Liver (tissue), 9 donors: ENCODE results near the gene PCNT. TPM values are rescaled to one million over a fixed set of nuclear protein-coding genes. Genes with fewer than 3 reads are reported as not detected.

Experiments used
- DNase-seq: peaks from one replicate; pipeline ENCODE4 v3.0.0-alpha.2; 2017; ENCODE audit warnings: low spot score
- H3K27ac ChIP-seq, 2 donors: one replicate each; pipeline ENCODE4 v1.7.0; 2013; ENCODE audit warnings: inconsistent platforms in 2 of 2, low read length in 2 of 2, control low read depth in 1 of 2, low read depth in 1 of 2, mild to moderate bottlenecking in 1 of 2
- H3K27me3 ChIP-seq, 4 donors: one replicate each; pipeline versions ENCODE4 v1.6.1 to v1.7.0; 2013; ENCODE audit warnings: low read length in 3 of 4, inconsistent platforms in 1 of 4, mild to moderate bottlenecking in 1 of 4, moderate library complexity in 1 of 4; ENCODE audit not compliant: control insufficient read depth in 4 of 4, insufficient read depth in 4 of 4
- H3K36me3 ChIP-seq, 4 donors: one replicate each; pipeline versions ENCODE4 v1.6.1 to v1.7.0; 2013; ENCODE audit warnings: low read length in 3 of 4, mild to moderate bottlenecking in 3 of 4, low read depth in 1 of 4, moderate library complexity in 1 of 4; ENCODE audit not compliant: control insufficient read depth in 4 of 4, insufficient read depth in 3 of 4
- H3K4me1 ChIP-seq, 4 donors: one replicate each; pipeline versions ENCODE4 v1.6.1 to v1.7.0; 2013; ENCODE audit warnings: low read length in 3 of 4, mild to moderate bottlenecking in 3 of 4, moderate library complexity in 1 of 4; ENCODE audit not compliant: control insufficient read depth in 4 of 4, insufficient read depth in 4 of 4
- H3K4me3 ChIP-seq, 3 donors: one replicate each; pipeline versions ENCODE4 v1.6.1 to v1.7.0; 2013; ENCODE audit warnings: low read length in 3 of 3, control low read depth in 1 of 3, low read depth in 1 of 3, mild to moderate bottlenecking in 1 of 3
- H3K9ac ChIP-seq, 2 donors: one replicate each; pipeline ENCODE4 v1.7.0; 2013; ENCODE audit warnings: low read length in 2 of 2, mild to moderate bottlenecking in 2 of 2, moderate library complexity in 2 of 2, control low read depth in 1 of 2, low read depth in 1 of 2
- H3K9me3 ChIP-seq, 4 donors: one replicate each; pipeline versions ENCODE4 v1.6.1 to v1.7.0; 2013; ENCODE audit warnings: low read length in 3 of 4; ENCODE audit not compliant: control insufficient read depth in 4 of 4
- CTCF ChIP-seq: fragments of 150-350 bp; IDR thresholded peaks from 2 replicates; pipeline ENCODE4 v1.5.1; 2017; ENCODE audit warnings: improper control_type of control experiment, low read depth, low read length; ENCODE audit not compliant: missing input control
- EGR1 ChIP-seq, 2 donors: IDR thresholded peaks; 2 replicates each; pipeline ENCODE4 v1.6.1; 2016 to 2018; ENCODE audit warnings: antibody characterized with exemption in 2 of 2, low read depth in 2 of 2
- FOXA1 ChIP-seq: IDR thresholded peaks from 2 replicates; pipeline ENCODE4 v1.6.1; 2016; ENCODE audit warnings: antibody characterized with exemption
- FOXA2 ChIP-seq: IDR thresholded peaks from 2 replicates; pipeline ENCODE4 v1.6.1; 2016; ENCODE audit warnings: antibody characterized with exemption
- GABPA ChIP-seq, 2 donors: IDR thresholded peaks in 1 of 2; conservative IDR thresholded peaks in 1 of 2; 2 replicates each; pipeline ENCODE4 v1.6.1; 2016; ENCODE audit warnings: antibody characterized with exemption in 2 of 2, mild to moderate bottlenecking in 1 of 2, moderate library complexity in 1 of 2
- HNF4A ChIP-seq, 2 donors: conservative IDR thresholded peaks; 2 replicates each; pipeline ENCODE4 v1.6.1; 2016; ENCODE audit warnings: antibody characterized with exemption in 2 of 2, mild to moderate bottlenecking in 2 of 2
- HNF4G ChIP-seq: IDR thresholded peaks from 2 replicates; pipeline ENCODE4 v1.6.1; 2016; ENCODE audit warnings: antibody characterized with exemption
- MAX ChIP-seq: IDR thresholded peaks from 2 replicates; pipeline ENCODE4 v1.6.1; 2016; ENCODE audit warnings: antibody characterized with exemption
- NR2F2 ChIP-seq: IDR thresholded peaks from 2 replicates; pipeline ENCODE4 v1.6.1; 2016; ENCODE audit warnings: antibody characterized with exemption
- RAD21 ChIP-seq, 2 donors: IDR thresholded peaks; 2 replicates each; pipeline ENCODE4 v1.6.1; 2016; ENCODE audit warnings: antibody characterized with exemption in 2 of 2, mild to moderate bottlenecking in 2 of 2
- REST ChIP-seq: IDR thresholded peaks from 2 replicates; pipeline ENCODE4 v1.6.1; 2016; ENCODE audit warnings: antibody characterized with exemption, mild to moderate bottlenecking
- SP1 ChIP-seq: IDR thresholded peaks from 2 replicates; pipeline ENCODE4 v1.6.1; 2018; ENCODE audit warnings: antibody characterized with exemption, mild to moderate bottlenecking
- TAF1 ChIP-seq: conservative IDR thresholded peaks from 2 replicates; pipeline ENCODE4 v1.6.1; 2016; ENCODE audit warnings: antibody characterized with exemption, mild to moderate bottlenecking
- YY1 ChIP-seq: IDR thresholded peaks from 2 replicates; pipeline ENCODE4 v1.6.1; 2016; ENCODE audit warnings: antibody characterized with exemption, mild to moderate bottlenecking
- ZBTB33 ChIP-seq: IDR thresholded peaks from 2 replicates; pipeline ENCODE4 v1.6.1; 2016; ENCODE audit warnings: antibody characterized with exemption
- WGBS: extraction: QIAGEN DNeasy Blood & Tissue Kit; methylation state at CpG from one replicate; pipeline ENCODE4 v1.1.7; 2013; 5-methylcytosine and 5-hydroxymethylcytosine counted together
- polyA plus RNA-seq, 2 donors: library from polyadenylated mRNA; stranded (reverse) in 1 of 2; unstranded in 1 of 2; fragments of 200-250 nt in 1 of 2; fragments of >200 nt in 1 of 2; fragmentation: Nextera tagmentation in 1 of 2; extraction: Ambion mirVana in 1 of 2; gene quantifications; one replicate each; pipeline versions ENCODE4 v1.2.1 to v1.2.3, GENCODE V29; 2013 to 2015
- total RNA-seq, 2 donors: library from RNA; depleted of rRNA; stranded (reverse); fragments of >200 nt; gene quantifications; one replicate each; pipeline ENCODE4 v1.2.3, GENCODE V29; 2014
- donor health status: healthy.
- donor health status: healthy.
- donor health status: healthy.
- donor health status: healthy.
- donor health status: healthy.

Gene PCNT
- total and polyA plus RNA-seq, 4 donors: 6.7 to 36.8 (median 15.2) TPM

- DNase-seq: no peak
- Histone ChIP-seq H3K9ac (no peak overlapping the region), H3K36me3 (peaks cover 30 to 86% (median 67%) of the 10 kb centered on the region in 4 donors), H3K9me3 (no peaks in the 10 kb centered on the region), H3K27ac (no peak overlapping the region), H3K27me3 (no peaks in the 10 kb centered on the region), H3K4me1 (no peaks in the 10 kb centered on the region), H3K4me3 (no peak overlapping the region)
- WGBS: 97% methylated on average over 11 of the region's 11 CpGs
- TF ChIP-seq GABPA (IDR thresholded peaks at IDR 0.05 in 1 of 2, conservative IDR thresholded peaks at IDR 0.05 in 1 of 2): no peak
- no peak for TF ChIP-seq MAX
- no peak for TF ChIP-seq FOXA1
- TF ChIP-seq RAD21 (IDR thresholded peaks at IDR 0.05): no peak
- no peak for TF ChIP-seq HNF4A (conservative IDR thresholded peaks at IDR 0.05)
- TF ChIP-seq SP1: no peak
- no peak for TF ChIP-seq REST
- TF ChIP-seq TAF1: no peak
Observed at GRCh38 chr21:46274797-46275390, 49.1 kb upstream of the PCNT start.

- Histone ChIP-seq H3K9ac (no peak overlapping the region), H3K27me3 (no peaks in the 10 kb centered on the region), H3K36me3 (peaks cover 12 to 18% (median 17%) of the 10 kb centered on the region in 4 donors), H3K4me1 (peaks cover 10 to 34% (median 31%) of the 10 kb centered on the region in 4 donors), H3K27ac (no peak overlapping the region), H3K9me3 (no peaks in the 10 kb centered on the region), H3K4me3 (no peak overlapping the region)
- TF ChIP-seq ZBTB33 (no peak), HNF4G (no peak), YY1 (no peak)
- 70% methylated on average over 15 of the region's 15 CpGs for WGBS
- no peak for DNase-seq
Observed at GRCh38 chr21:46284077-46284644, 39.8 kb upstream of the PCNT start.

GRCh38 chr21:46284733-46285132 lies 39.2 kb upstream of the PCNT start:
- no peaks in the 10 kb centered on the region for H3K9me3 ChIP-seq
- no peak for DNase-seq
- H3K4me1 ChIP-seq: peaks cover 10 to 34% (median 31%) of the 10 kb centered on the region in 4 donors
- H3K4me3 ChIP-seq: peak overlapping the region in 1 of 3 donors; percentile 92
- H3K36me3 ChIP-seq: peaks cover 7 to 12% (median 11%) of the 10 kb centered on the region in 4 donors
- H3K27me3 ChIP-seq: no peaks in the 10 kb centered on the region
- H3K9ac ChIP-seq: peak overlapping the region in 1 of 2 donors; percentile 90
- WGBS: 89% methylated on average over 1 of the region's 1 CpG
- no peak overlapping the region for H3K27ac ChIP-seq
- TF ChIP-seq NR2F2: no peak
- no peak for TF ChIP-seq RAD21 (IDR thresholded peaks at IDR 0.05)
- no peak for TF ChIP-seq FOXA2
- TF ChIP-seq REST: no peak
- TF ChIP-seq EGR1 (IDR thresholded peaks at IDR 0.05; ENCODE audit: low read depth in 2 of 2): no peak
- TF ChIP-seq FOXA1: no peak
- TF ChIP-seq CTCF: no peak
- TF ChIP-seq GABPA (IDR thresholded peaks at IDR 0.05 in 1 of 2, conservative IDR thresholded peaks at IDR 0.05 in 1 of 2): no peak
- TF ChIP-seq YY1: no peak
- TF ChIP-seq HNF4A (conservative IDR thresholded peaks at IDR 0.05): no peak
